SK-N-SH (cell line): ENCODE data around the gene EXOC3. TPM values are rescaled to one million over a fixed set of nuclear protein-coding genes. Genes with fewer than 3 reads are reported as not detected.

Experiments used
- CTCF ChIA-PET: fragments of 300-600, 350-600 bp; formaldehyde crosslinking; extraction: SDS; loops from one replicate; lab custom pipeline; 2021; lab: Yijun Ruan, JAX
- POLR2A ChIA-PET: fragments of 350-600 bp; sonication (Branson Sonifier 250); formaldehyde crosslinking; extraction: SDS; loops from one replicate; lab custom pipeline; 2020; ENCODE audit warnings: antibody characterized with exemption, inconsistent platforms; lab: Yijun Ruan, JAX
- DNase-seq: peaks from one replicate; pipeline ENCODE4 v3.0.0; 2012
- H2AFZ ChIP-seq: fragments of 200-600 bp; sonication (generic); 2 replicates; pipeline ENCODE4 v1.8.1; 2016; ENCODE audit warnings: antibody characterized with exemption, mild to moderate bottlenecking, low read depth
- H3F3A ChIP-seq: fragments of 200-600 bp; sonication (generic); replicated peaks from 2 replicates; pipeline ENCODE3; 2016; ENCODE audit warnings: antibody characterized with exemption, mild to moderate bottlenecking; ENCODE audit not compliant: insufficient read depth
- H3K27ac ChIP-seq, 2 experiments: fragments of 200-500 bp in 1 of 2; fragments of 200-600 bp in 1 of 2; sonication (Bioruptor generic) in 1 of 2; sonication (generic), shearing (Covaris generic) in 1 of 2; 2 replicates each; pipeline versions ENCODE4 v1.5.1 to v1.6.1; 2014 to 2016; ENCODE audit warnings: low read depth in 2 of 2, inconsistent platforms in 1 of 2, low read length in 1 of 2, mild to moderate bottlenecking in 1 of 2, mixed read lengths in 1 of 2
- H3K27me3 ChIP-seq: fragments of 200-600 bp; sonication (generic), shearing (Covaris generic); 2 replicates; pipeline ENCODE4 v1.6.1; 2016; ENCODE audit warnings: mixed run types; ENCODE audit not compliant: insufficient read depth
- H3K36me3 ChIP-seq, 2 experiments: fragments of 200-500 bp in 1 of 2; fragments of 200-600 bp in 1 of 2; sonication (Bioruptor generic) in 1 of 2; sonication (generic) in 1 of 2; replicated peaks in 1 of 2; 2 replicates each; pipeline versions ENCODE3 to v1.5.1; 2014 to 2016; ENCODE audit warnings: low read length in 1 of 2, mild to moderate bottlenecking in 1 of 2; ENCODE audit not compliant: insufficient read depth in 2 of 2, control insufficient read depth in 1 of 2
- H3K4me1 ChIP-seq, 2 experiments: fragments of 200-500 bp in 1 of 2; fragments of 200-600 bp in 1 of 2; sonication (Bioruptor generic) in 1 of 2; sonication (generic), shearing (Covaris generic) in 1 of 2; 2 replicates each; pipeline versions ENCODE4 v1.5.1 to v1.6.1; 2014 to 2016; ENCODE audit warnings: low read depth in 1 of 2, low read length in 1 of 2, mixed run types in 1 of 2; ENCODE audit not compliant: insufficient read depth in 2 of 2, control insufficient read depth in 1 of 2
- H3K4me2 ChIP-seq: fragments of 200-600 bp; sonication (generic), shearing (Covaris generic); 2 replicates; pipeline ENCODE4 v1.6.1; 2017; ENCODE audit warnings: mixed run types
- H3K4me3 ChIP-seq, 2 experiments: fragments of 200-500 bp in 1 of 2; fragments of 200-600 bp in 1 of 2; sonication (Bioruptor generic) in 1 of 2; sonication (generic), shearing (Covaris generic) in 1 of 2; 2 replicates each; pipeline versions ENCODE4 v1.5.1 to v1.8.1; 2014 to 2016; ENCODE audit warnings: low read depth in 2 of 2, inconsistent platforms in 1 of 2, low read length in 1 of 2, mild to moderate bottlenecking in 1 of 2, mixed read lengths in 1 of 2, moderate library complexity in 1 of 2
- H3K79me2 ChIP-seq: fragments of 200-600 bp; sonication (generic); 2 replicates; pipeline ENCODE4 v1.8.1; 2017; ENCODE audit warnings: mild to moderate bottlenecking; ENCODE audit not compliant: insufficient read depth
- H3K9ac ChIP-seq: fragments of 200-600 bp; sonication (generic); 2 replicates; pipeline ENCODE4 v1.6.1; 2017; ENCODE audit warnings: mixed run types
- H3K9me2 ChIP-seq: fragments of 200-600 bp; sonication (generic); 2 replicates; pipeline ENCODE4 v1.6.1; 2017; ENCODE audit warnings: mixed run types
- H3K9me3 ChIP-seq: fragments of 200-600 bp; sonication (generic); 2 replicates; pipeline ENCODE4 v1.6.1; 2017; ENCODE audit warnings: mixed run types, mild to moderate bottlenecking, moderate library complexity
- H4K20me1 ChIP-seq: fragments of 200-600 bp; sonication (generic); 2 replicates; pipeline ENCODE4 v1.6.1; 2017; ENCODE audit warnings: mild to moderate bottlenecking, mixed run types; ENCODE audit not compliant: insufficient read depth
- EP300 ChIP-seq, 2 experiments: IDR thresholded peaks; 2 replicates each; pipeline versions ENCODE4 v1.4.0 to v1.6.1; 2012; ENCODE audit warnings: borderline replicate concordance in 1 of 2, low read depth in 1 of 2, low read length in 1 of 2
- EZH2phosphoT487 ChIP-seq: fragments of 200-600 bp; sonication (generic); IDR thresholded peaks from 2 replicates; pipeline ENCODE4 v1.6.1; 2017; ENCODE audit warnings: low read depth, mixed run types, mild to moderate bottlenecking, antibody characterized with exemption, moderate library complexity, borderline replicate concordance
- GATA2 ChIP-seq: sonication (generic); formaldehyde crosslinking; IDR thresholded peaks from 2 replicates; pipeline ENCODE4 v1.5.0; 2020; ENCODE audit warnings: mild to moderate bottlenecking, missing genetic modification reagents
- MXI1 ChIP-seq: IDR thresholded peaks from 2 replicates; pipeline ENCODE4 v1.6.1; 2012; ENCODE audit warnings: mild to moderate bottlenecking, low read depth, low read length, improper control_type of control experiment
- NFIC ChIP-seq: IDR thresholded peaks from 2 replicates; pipeline ENCODE4 v1.4.0; 2012; ENCODE audit warnings: borderline replicate concordance
- NRF1 ChIP-seq: IDR thresholded peaks from 2 replicates; pipeline ENCODE4 v1.6.1; 2012; ENCODE audit warnings: low read depth, mild to moderate bottlenecking, low read length
- RCOR1 ChIP-seq: fragments of 150-350 bp; IDR thresholded peaks from 2 replicates; pipeline ENCODE4 v1.6.1; 2017; ENCODE audit warnings: antibody characterized with exemption, low read length
- TCF12 ChIP-seq: IDR thresholded peaks from 2 replicates; pipeline ENCODE4 v1.4.0; 2012
- TEAD4 ChIP-seq: IDR thresholded peaks from 2 replicates; pipeline ENCODE4 v1.4.0; 2012; ENCODE audit warnings: mild to moderate bottlenecking, borderline replicate concordance; ENCODE audit not compliant: insufficient read depth
- YY1 ChIP-seq: IDR thresholded peaks from 2 replicates; pipeline ENCODE4 v1.4.0; 2012; ENCODE audit warnings: low read depth, mild to moderate bottlenecking
- WGBS: methylation state at CpG from one replicate; pipeline ENCODE4 v1.1.6; 2017; ENCODE audit warnings: low lambda C conversion rate; 5-methylcytosine and 5-hydroxymethylcytosine counted together
- polyA plus RNA-seq, 3 experiments: library from polyadenylated mRNA; depleted of rRNA; stranded (reverse); fragments of >200 nt; gene quantifications; 2 replicates each; pipeline ENCODE4 v1.2.3, GENCODE V29; 2012
- TF ChIP-seq, protein P1 (sequence below): IDR thresholded peaks from 2 replicates; pipeline ENCODE4 v1.4.0; 2012; ENCODE audit warnings: low read depth

EXOC3 gene
- polyA plus RNA-seq, 1 of the 3 experiments (the other 2 are of a cell fraction) = 25.7 TPM

DNA sequence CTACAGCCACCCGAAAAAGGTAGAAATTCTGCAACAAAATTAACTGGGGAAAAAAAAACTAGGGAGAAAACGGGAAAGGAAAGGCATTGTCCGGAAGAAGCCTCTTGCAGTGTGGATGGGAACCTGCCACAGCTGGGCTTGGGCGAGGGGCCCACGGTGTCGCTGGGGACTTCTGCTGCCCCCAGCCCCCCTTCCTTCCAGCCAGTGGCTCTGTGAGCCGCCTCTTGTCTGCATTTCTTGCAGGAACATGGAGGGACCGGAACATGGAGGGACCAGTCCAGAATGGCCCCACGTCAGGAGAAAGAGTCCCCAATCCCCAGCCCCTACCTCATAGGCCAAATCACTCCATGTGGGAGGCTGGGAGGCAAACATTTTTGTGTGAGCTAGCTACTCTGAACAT lies 36.9 kb upstream of the EXOC3 start:
- 53% methylated on average over 9 of the region's 9 CpGs for WGBS
- H2AFZ ChIP-seq = no peak overlapping the region
- H3K4me2 ChIP-seq = no peak overlapping the region
- no peaks in the 10 kb centered on the region for H3K36me3 ChIP-seq
- no peak overlapping the region for H3K27ac ChIP-seq
- H4K20me1 ChIP-seq = no peaks in the 10 kb centered on the region
- no peak for TF ChIP-seq TCF12
- TF ChIP-seq MXI1 = no peak
- no peak for TF ChIP-seq NFIC
- TF ChIP-seq NRF1 = no peak
- no peak for DNase-seq
- POLR2A ChIA-PET = no interaction called here
- no peaks in the 10 kb centered on the region for H3K9me3 ChIP-seq
- H3K4me1 ChIP-seq = no peaks in the 10 kb centered on the region
- no peak overlapping the region for H3K9ac ChIP-seq
- H3K27me3 ChIP-seq = no peaks in the 10 kb centered on the region; the same call in 1 of the 2 replicates
- H3F3A ChIP-seq = no peaks in the 10 kb centered on the region
- no peaks in the 10 kb centered on the region for H3K79me2 ChIP-seq
- CTCF ChIA-PET = interaction anchor here (1.6 kb wide), 1 partner anchor 26 kb away, joined by 5 read pairs; no protein-coding TSS in a partner anchor
- H3K4me3 ChIP-seq = no peak overlapping the region
- H3K9me2 ChIP-seq = no peaks in the 10 kb centered on the region

DNA sequence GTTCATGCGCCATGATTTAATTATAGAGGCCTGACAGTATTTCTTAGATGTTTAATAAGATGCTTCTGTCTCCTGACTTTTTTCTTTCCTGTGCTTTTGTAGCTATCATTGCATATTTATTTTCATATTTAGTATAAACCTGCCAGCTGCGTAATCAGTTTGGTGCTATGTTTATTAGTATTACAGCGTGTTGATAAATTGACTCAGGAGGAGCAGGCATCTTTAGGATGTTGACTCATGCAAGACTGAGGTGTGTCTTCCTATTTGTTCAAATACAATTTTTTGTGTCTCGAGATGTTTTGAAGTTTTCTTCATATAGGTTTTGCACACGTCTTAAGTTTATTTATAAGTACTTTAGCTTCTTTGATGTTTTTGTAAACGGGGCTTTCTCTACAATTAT lies 35.9 kb upstream of the EXOC3 start:
- Histone ChIP-seq H3K4me1 (no peaks in the 10 kb centered on the region), H3K4me2 (no peak overlapping the region), H3K4me3 (no peak overlapping the region), H3K27ac (no peak overlapping the region), H3K36me3 (no peaks in the 10 kb centered on the region), H2AFZ (no peak overlapping the region), H3K9me3 (no peaks in the 10 kb centered on the region), H4K20me1 (no peaks in the 10 kb centered on the region), H3K9me2 (no peaks in the 10 kb centered on the region), H3F3A (no peaks in the 10 kb centered on the region), H3K9ac (no peak overlapping the region), H3K79me2 (no peaks in the 10 kb centered on the region), H3K27me3 (no peaks in the 10 kb centered on the region; the same call in 1 of the 2 replicates)
- no peak for DNase-seq
- 57% methylated on average over 6 of the region's 6 CpGs for WGBS
- no peak for TF ChIP-seq EZH2phosphoT487
- no peak for TF ChIP-seq YY1
- no peak for TF ChIP-seq RCOR1
- no peak for TF ChIP-seq TEAD4
- no peak for TF ChIP-seq TCF12
- no peak for TF ChIP-seq EP300 (IDR thresholded peaks at IDR 0.05; ENCODE audit: borderline replicate concordance in 1 of 2, low read depth in 1 of 2, low read length in 1 of 2)
- no peak for TF ChIP-seq GATA2 (CRISPR knock-in tag)
- ChIA-PET POLR2A (no interaction called here), CTCF (interaction anchor here (0.6 to 0.9 kb wide), 2 partner anchors 12 to 69 kb away, joined by 3 read pairs; no protein-coding TSS in a partner anchor)

DNA sequence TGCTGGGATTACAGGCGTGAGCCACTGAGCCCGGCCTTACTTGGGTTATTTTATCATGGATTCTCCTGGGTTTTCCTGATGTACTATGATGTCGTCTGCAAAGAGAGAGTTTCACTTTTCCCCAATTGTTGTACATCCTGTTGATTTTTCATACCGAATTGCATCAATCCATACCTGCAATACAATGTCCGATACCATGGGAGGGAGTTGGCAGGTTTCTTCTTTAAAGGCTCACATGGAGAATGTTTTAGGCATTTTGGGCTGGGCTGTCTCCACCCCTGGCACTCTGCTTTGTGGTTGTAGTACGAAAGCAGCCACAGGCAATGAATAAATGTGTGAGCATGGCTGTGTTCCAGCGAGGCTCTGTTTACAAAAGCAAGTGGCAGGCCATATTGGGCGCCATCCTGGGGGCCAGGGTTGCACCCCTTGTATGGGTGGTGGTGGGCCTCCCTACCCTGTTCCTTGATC lies 35.1 kb upstream of the EXOC3 start:
- Histone ChIP-seq H3K4me3 (no peak overlapping the region), H3K36me3 (no peaks in the 10 kb centered on the region), H3K9ac (no peak overlapping the region), H2AFZ (no peak overlapping the region), H3K27ac (no peak overlapping the region), H3K4me2 (no peak overlapping the region), H3K9me2 (no peaks in the 10 kb centered on the region), H3K27me3 (no peaks in the 10 kb centered on the region; the same call in 1 of the 2 replicates), H3K4me1 (no peaks in the 10 kb centered on the region), H3K79me2 (no peaks in the 10 kb centered on the region), H3F3A (no peaks in the 10 kb centered on the region), H4K20me1 (no peaks in the 10 kb centered on the region), H3K9me3 (no peaks in the 10 kb centered on the region)
- TF ChIP-seq TCF12 (no peak), NFIC (no peak)
- TF ChIP-seq, protein P1, sequence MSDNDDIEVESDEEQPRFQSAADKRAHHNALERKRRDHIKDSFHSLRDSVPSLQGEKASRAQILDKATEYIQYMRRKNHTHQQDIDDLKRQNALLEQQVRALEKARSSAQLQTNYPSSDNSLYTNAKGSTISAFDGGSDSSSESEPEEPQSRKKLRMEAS = no peak
- WGBS = 64% methylated on average over 8 of the region's 8 CpGs
- CTCF ChIA-PET = interaction anchor here (0.9 kb wide), 1 partner anchor 70 kb away, joined by 3 read pairs; no protein-coding TSS in a partner anchor
- no peak for DNase-seq
- POLR2A ChIA-PET = no interaction called here
